ENCODE results near the gene SMAD4.
A peak's percentile ranks its signal among the peaks of the same experiment; 100 is the strongest.
"Not testable (repeated sequence)": the region's sequence is repeated elsewhere in the genome, so short reads cannot be mapped to it uniquely, and the experiment has no call there.

SMAD4 gene

GRCh38 chr18:51072586-51073313, 42.7 kb downstream of the SMAD4 start:
- DNase-seq = no peak

GRCh38 chr18:51074605-51075004, 44.6 kb downstream of the SMAD4 start:
- DNase-seq = no peak

GRCh38 chr18:51076503-51076902, 46.5 kb downstream of the SMAD4 start:
- DNase-seq = no peak

- DNase-seq = no peak
Measured at GRCh38 chr18:51077217-51077616, 47.2 kb downstream of the SMAD4 start.

- DNase-seq = no peak
Measured at GRCh38 chr18:51078026-51078425, 48.0 kb downstream of the SMAD4 start.

- no peak for DNase-seq
Measured at GRCh38 chr18:51082571-51083267, 52.7 kb downstream of the SMAD4 start.

GRCh38 chr18:51083398-51083797, 53.4 kb downstream of the SMAD4 start:
- no peak for DNase-seq

- no peak for DNase-seq
Measured at GRCh38 chr18:51088410-51088809, 58.4 kb downstream of the SMAD4 start.

- no peak for DNase-seq
Measured at GRCh38 chr18:51089691-51090090, 59.7 kb downstream of the SMAD4 start.

- DNase-seq = no peak
Measured at GRCh38 chr18:51091270-51091669, 61.3 kb downstream of the SMAD4 start.

GRCh38 chr18:51092117-51092516, 62.1 kb downstream of the SMAD4 start:
- DNase-seq = no peak

GRCh38 chr18:51092967-51093366, 63.0 kb downstream of the SMAD4 start:
- not testable (repeated sequence) for DNase-seq

GRCh38 chr18:51097021-51097822, 67.2 kb downstream of the SMAD4 start:
- no peak for DNase-seq

- no peak for DNase-seq
Measured at GRCh38 chr18:51098082-51098481, 68.1 kb downstream of the SMAD4 start.

GRCh38 chr18:51098513-51098912, 68.5 kb downstream of the SMAD4 start:
- no peak for DNase-seq

- no peak for DNase-seq
Measured at GRCh38 chr18:51100385-51101120, 70.5 kb downstream of the SMAD4 start.

GRCh38 chr18:51107082-51107481, 77.1 kb downstream of the SMAD4 start:
- DNase-seq = no peak

GRCh38 chr18:51107598-51108305, 77.7 kb downstream of the SMAD4 start:
- DNase-seq = no peak

- no peak for DNase-seq
Measured at GRCh38 chr18:51108330-51108729, 78.3 kb downstream of the SMAD4 start.

- DNase-seq = peak; percentile 42
Measured at GRCh38 chr18:51110073-51110797, 80.2 kb downstream of the SMAD4 start.

- DNase-seq = not testable (repeated sequence)
Measured at GRCh38 chr18:51111633-51112355, 81.8 kb downstream of the SMAD4 start.

Data from hematopoietic multipotent progenitor cell treated with erythropoietin and hydrocortisone succinate and interleukin-3 and kit ligand, for 8 days (in vitro differentiated cells).